ENCODE measurements around the gene GATA3. TPM values are rescaled to one million over a fixed set of nuclear protein-coding genes. Genes with fewer than 3 reads are reported as not detected.

GATA3 gene
- total RNA-seq, 3 donors from 2014 or later, result 0.47 to 0.87 (median 0.55) TPM

DNA sequence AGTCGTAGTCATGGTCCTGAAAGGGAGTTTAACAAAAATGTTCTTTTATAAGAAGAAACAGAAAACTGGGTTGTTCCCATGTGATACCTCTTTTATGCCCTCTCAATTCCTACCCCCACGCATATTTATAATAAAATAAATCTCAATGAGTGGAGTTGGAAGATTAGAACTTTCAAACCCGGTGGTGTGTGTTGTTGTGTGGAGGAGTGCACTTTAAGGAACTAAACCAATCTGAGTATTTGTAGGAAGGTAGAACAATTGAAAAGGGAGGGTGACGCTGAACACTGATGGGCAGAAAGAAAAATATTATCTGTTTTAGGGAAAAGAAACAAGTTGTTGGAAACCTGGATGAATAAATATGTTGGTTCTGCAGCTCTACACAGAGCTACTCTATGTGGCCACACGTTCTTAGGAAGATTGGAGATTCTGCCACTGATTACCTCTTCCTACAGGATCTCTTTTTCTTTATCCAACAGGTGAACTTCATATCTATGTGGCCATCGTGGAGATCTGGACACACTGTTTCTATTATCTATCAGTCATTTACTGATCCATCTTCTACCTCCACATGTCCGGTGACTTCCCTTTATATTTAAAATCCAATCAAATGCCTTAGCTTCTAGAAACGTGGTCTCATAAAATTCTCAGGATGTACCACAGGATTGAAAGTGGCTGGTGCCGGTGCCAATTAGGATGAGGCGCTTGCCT lies 13.1 kb upstream of the GATA3 start:
- H3K4me3 ChIP-seq, result no peak overlapping the region
- intact Hi-C loops (cut with DNase I, micrococcal nuclease), result no loop called here
- peaks cover 7% of the 10 kb centered on the region for H3K4me1 ChIP-seq (ENCODE audit: low read depth)
- no peaks in the 10 kb centered on the region for H3K36me3 ChIP-seq (ENCODE audit: low read depth)
- no peak for DNase-seq
- no peak for ATAC-seq
- H3K9me3 ChIP-seq, result no peaks in the 10 kb centered on the region
- TF ChIP-seq, protein P1, sequence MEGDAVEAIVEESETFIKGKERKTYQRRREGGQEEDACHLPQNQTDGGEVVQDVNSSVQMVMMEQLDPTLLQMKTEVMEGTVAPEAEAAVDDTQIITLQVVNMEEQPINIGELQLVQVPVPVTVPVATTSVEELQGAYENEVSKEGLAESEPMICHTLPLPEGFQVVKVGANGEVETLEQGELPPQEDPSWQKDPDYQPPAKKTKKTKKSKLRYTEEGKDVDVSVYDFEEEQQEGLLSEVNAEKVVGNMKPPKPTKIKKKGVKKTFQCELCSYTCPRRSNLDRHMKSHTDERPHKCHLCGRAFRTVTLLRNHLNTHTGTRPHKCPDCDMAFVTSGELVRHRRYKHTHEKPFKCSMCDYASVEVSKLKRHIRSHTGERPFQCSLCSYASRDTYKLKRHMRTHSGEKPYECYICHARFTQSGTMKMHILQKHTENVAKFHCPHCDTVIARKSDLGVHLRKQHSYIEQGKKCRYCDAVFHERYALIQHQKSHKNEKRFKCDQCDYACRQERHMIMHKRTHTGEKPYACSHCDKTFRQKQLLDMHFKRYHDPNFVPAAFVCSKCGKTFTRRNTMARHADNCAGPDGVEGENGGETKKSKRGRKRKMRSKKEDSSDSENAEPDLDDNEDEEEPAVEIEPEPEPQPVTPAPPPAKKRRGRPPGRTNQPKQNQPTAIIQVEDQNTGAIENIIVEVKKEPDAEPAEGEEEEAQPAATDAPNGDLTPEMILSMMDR (IDR thresholded peaks at IDR 0.05), result no peak

DNA sequence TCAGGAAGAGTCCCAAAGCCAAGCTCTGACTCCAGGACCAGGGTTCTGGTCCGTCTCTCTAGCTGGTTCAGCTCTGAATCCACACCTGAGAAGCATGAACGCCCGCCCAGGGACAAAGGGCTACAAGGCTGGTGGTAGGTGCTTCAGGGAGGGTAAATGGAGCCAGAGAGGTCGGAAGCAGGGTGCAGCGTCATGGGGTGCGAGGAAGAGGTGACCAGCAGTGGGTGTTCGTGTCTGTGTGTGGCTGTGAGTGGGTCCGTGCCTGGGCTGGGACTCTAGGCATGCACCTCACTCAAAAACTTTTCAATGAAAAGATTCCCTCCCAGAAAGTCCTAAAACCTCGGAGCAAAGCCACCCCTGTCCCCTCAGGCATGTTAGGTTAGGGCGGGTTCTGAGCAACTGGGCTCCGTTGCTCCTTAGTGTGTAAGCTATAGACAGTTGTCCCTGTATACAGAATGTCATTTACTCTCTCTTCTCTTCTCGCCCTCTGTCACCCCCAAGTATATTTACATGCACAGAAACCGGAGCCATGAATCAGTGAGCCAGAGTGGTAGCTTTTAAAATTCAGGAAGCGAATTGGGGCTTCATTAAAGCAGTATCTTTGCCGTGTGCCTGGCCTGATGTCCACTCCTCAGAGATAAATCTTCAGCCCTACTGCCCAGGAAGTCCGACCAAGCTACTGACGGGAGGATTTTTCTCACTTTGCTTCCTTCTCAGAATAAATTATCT lies 12.3 kb upstream of the GATA3 start:
- peaks cover 7% of the 10 kb centered on the region for H3K4me1 ChIP-seq (ENCODE audit: low read depth)
- intact Hi-C loops (cut with DNase I, micrococcal nuclease), result no loop called here
- ATAC-seq (no peak), DNase-seq (no peak)
- no peak overlapping the region for H3K4me3 ChIP-seq
- H3K36me3 ChIP-seq (ENCODE audit: low read depth), result no peaks in the 10 kb centered on the region
- no peaks in the 10 kb centered on the region for H3K9me3 ChIP-seq
- TF ChIP-seq, protein P1 (IDR thresholded peaks at IDR 0.05), result no peak

DNA sequence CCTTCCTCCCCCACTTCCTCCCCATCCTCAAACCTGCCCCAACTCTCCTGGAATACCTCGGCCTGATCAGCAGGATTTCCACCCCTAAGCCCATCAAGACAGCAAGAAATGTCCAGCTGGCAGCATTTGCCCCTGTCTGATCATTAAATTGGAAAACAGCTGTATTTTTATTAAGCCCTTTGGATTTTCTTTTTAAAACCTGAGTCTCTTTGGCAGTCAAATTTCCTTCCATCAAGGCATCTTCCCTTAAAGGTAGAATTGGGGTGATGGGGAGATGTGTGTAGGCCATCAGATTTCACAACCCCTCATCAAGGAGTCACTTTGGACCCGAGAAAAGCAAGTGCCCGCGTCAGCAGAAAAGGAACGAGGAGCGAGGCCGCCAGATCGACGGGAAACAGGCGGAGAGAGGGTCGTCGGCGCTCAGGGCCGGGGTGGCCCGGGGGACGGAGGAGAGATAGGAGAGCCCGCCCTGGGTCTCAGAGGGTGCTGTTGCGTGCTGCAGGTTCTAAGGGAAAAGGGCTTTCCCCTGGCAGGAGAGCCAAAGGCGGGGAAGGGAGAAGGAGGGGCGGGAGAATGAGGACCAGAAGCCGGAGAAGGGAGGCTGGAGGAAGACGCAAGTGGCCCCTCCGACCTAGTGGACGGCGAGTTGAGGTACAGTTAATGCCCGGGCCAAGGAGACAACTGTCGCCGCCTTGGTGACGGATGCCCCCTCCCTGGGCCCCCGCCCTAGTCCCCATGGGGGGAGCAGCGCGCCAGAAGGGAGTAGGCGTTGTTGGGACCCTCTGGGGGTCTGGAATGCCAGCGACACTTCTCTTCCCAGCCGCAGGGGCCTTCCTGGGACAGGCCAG lies 11.5 kb upstream of the GATA3 start:
- no peak for DNase-seq
- TF ChIP-seq, protein P1 (IDR thresholded peaks at IDR 0.05), result no peak
- Histone ChIP-seq H3K36me3 (ENCODE audit: low read depth) (no peaks in the 10 kb centered on the region), H3K4me3 (no peak overlapping the region), H3K9me3 (no peaks in the 10 kb centered on the region), H3K4me1 (ENCODE audit: low read depth) (peaks cover 7% of the 10 kb centered on the region)
- intact Hi-C loops (cut with DNase I, micrococcal nuclease), result no loop called here
- ATAC-seq, result no peak

DNA sequence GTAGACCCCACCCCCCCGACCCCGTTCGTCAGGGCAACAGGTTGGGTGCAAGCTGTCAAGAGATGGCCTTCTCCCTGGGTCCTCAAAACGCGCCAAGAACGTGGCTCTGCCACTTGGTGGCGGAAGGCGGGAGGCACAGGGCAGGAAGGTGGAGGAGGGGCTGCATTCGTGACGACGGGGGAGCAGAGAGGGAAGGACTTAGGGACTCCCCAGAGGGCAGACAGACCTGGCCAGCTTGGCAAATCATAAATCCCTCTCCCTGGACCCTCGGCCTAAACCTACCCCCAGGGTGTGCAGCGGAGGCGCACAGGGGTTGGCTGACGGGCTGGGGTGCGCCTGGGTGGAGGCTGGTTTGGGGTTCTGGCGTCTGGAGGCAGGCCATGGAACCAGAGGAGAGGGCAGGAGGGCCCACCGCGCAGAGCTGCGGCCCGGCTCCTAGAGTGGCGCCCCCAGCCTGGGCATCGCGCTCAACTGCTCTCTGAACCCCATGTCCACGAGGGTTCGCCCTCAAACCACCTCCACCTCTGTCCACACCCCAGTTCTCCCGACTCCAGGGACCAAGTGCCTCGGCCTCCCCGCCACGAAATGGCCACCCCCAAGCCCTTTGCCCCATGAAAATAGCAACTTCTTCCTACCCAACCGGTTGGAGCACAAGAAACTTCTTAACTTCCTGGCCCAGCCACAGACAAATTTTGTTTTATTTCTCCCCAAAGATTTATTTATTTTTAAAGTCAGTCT lies 10.8 kb upstream of the GATA3 start:
- no peak for DNase-seq
- TF ChIP-seq, protein P1 (IDR thresholded peaks at IDR 0.05), result no peak
- no peak for ATAC-seq
- H3K4me3 ChIP-seq, result no peak overlapping the region
- H3K36me3 ChIP-seq (ENCODE audit: low read depth), result no peaks in the 10 kb centered on the region
- peaks cover 7% of the 10 kb centered on the region for H3K4me1 ChIP-seq (ENCODE audit: low read depth)
- H3K9me3 ChIP-seq, result no peaks in the 10 kb centered on the region
- intact Hi-C loops (cut with DNase I, micrococcal nuclease), result no loop called here

DNA sequence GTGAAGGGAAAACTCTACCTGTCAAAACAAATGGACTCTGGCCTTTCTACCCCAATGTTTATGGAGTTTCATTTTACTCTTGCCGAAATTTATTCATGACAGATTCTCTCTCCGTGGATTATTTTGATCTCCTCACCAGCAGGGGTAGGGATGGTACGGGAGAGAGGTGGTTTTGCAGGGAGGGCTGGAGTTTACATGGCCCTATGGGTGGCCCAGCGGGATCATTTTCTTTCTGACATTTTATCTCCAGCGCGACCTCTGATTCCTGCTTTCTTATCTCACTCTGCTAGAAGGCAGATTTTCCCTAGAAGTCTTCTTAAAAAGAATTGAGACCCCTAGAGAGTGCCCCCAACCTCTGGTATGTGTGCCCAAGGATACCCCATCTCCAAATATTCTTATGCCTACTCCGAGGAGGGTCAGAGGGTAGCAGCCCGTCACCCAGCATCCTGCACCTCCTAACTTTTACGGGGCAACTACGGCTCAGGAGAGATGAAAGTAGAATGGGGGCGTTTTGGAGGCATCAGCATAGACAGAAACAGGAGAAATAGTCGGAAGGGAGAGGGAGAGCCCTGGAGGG lies 10.1 kb upstream of the GATA3 start:
- TF ChIP-seq, protein P1 (IDR thresholded peaks at IDR 0.05), result no peak
- Histone ChIP-seq H3K4me1 (ENCODE audit: low read depth) (peaks cover 11% of the 10 kb centered on the region), H3K4me3 (no peak overlapping the region), H3K36me3 (ENCODE audit: low read depth) (no peaks in the 10 kb centered on the region), H3K9me3 (no peaks in the 10 kb centered on the region)
- intact Hi-C loops (cut with DNase I, micrococcal nuclease), result no loop called here
- ATAC-seq, result no peak
- DNase-seq, result no peak

Data from mucosa of descending colon (tissue), 3 donors.